Right renal pelvis (tissue), 4 donors: ENCODE data around the gene TMEM62. TPM values are rescaled to one million over a fixed set of nuclear protein-coding genes. Genes with fewer than 3 reads are reported as not detected.

Experiments
- DNase-seq, 4 donors: peaks; one replicate each; pipeline ENCODE4 v3.0.0-alpha.2; 2013; ENCODE audit warnings: low read depth in 4 of 4, low spot score in 3 of 4, missing footprints in 1 of 4
- polyA plus RNA-seq, 4 donors: library from polyadenylated mRNA; unstranded; fragments of 120-200 nt; gene quantifications; one replicate each; pipeline ENCODE4 v1.2.1, GENCODE V29; 2013; ENCODE audit not compliant: insufficient read length in 4 of 4

Gene TMEM62
- polyA plus RNA-seq = 10 to 100 TPM; 14.8 to 17.7 (median 15.3) TPM

DNA sequence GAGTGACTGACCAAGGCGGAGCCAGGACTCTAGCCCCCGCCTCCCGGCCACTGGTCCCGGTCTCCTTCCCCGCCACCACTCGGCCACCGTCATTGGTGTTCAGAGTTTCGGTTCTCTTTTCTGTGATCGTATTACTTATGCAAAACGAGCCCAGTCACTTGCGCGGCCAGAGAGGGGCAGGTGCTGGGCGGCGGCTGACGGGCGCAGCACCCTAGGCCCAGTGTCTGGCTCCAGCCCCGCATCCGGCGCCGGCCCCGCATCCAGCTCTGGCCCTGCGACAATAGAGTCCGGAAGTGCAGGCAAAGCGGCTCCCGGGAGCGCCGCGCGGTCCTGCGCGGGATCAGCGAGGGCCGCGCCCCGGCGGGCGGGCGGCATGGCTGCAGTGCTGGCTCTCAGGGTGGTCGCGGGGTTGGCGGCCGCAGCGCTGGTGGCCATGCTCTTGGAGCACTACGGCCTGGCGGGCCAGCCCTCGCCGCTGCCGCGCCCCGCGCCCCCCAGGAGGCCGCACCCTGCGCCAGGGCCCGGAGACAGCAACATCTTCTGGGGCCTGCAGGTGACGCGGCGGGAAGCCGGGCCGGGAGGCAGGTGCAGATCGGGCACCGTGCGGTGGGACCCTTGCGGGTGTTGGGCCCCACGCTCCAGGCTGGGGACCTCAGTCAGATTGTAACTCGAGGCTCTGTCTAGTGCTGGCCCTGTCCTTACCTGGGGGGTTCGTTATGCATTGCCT, at the start of gene TMEM62:
Gene TMEM62 (plus strand): TSS at position 157 of the 727 bp plus-strand sequence. CDS start 217 bp downstream, at position 374.
- DNase-seq = peak in 2 of 4 donors; percentile 40 to 53

GRCh38 chr15:43085921-43086320, 47.5 kb upstream of the TMEM62 start:
- no peak for DNase-seq

- no peak for DNase-seq
Observed at GRCh38 chr15:43086551-43086950, 46.8 kb upstream of the TMEM62 start.

GRCh38 chr15:43091859-43092258, 41.5 kb upstream of the TMEM62 start:
- no peak for DNase-seq

- no peak for DNase-seq
Observed at GRCh38 chr15:43093026-43093425, 40.4 kb upstream of the TMEM62 start.

- no peak for DNase-seq
Observed at GRCh38 chr15:43094416-43095030, 38.9 kb upstream of the TMEM62 start.

- DNase-seq = no peak
Observed at GRCh38 chr15:43095243-43095642, 38.1 kb upstream of the TMEM62 start.

GRCh38 chr15:43095708-43096347, 37.6 kb upstream of the TMEM62 start:
- no peak for DNase-seq

GRCh38 chr15:43096411-43096810, 37.0 kb upstream of the TMEM62 start:
- DNase-seq = no peak

GRCh38 chr15:43099105-43099845, 34.1 kb upstream of the TMEM62 start:
- no peak for DNase-seq

- no peak for DNase-seq
Observed at GRCh38 chr15:43100971-43101370, 32.4 kb upstream of the TMEM62 start.

DNA sequence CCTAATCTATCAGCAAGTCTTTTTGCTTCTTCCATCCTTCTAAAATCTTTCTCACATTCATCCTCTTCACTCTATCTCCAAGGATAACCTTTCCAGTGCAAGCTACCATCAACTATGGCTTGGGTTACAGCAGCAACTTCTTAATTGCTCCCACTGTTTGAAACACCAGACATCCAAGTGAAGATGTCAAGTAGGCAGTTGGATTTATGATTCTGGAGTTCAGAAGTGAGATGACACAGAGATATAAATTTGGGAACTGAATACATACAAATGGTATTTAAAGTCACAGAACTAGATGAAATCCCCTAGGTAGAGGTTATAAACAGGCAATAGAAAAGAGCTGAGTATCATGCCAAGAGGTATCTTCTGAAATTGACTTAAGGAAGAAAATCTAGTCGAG, 31.2 kb upstream of the TMEM62 start:
- no peak for DNase-seq

DNA sequence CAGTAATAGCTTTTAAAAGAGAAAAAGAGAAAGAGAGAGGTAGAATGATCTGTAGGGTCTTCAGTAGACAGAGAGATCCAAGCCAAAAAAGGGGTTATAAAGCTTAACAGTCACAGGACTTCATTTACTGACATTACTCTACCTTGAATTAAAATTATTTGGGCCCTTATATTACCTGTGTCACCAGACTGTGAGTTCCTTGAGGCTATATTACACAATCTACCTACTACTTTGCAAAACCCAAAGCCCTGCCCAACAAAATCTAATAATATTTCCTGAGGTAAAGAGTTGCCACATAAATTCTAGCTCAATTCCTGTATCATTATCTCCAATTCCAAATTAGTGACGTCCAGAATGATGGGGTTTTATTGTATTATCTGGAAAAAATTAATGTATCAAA, 29.5 kb upstream of the TMEM62 start:
- no peak for DNase-seq

- no peak for DNase-seq
Observed at GRCh38 chr15:43104426-43104825, 29.0 kb upstream of the TMEM62 start.

GRCh38 chr15:43105077-43105736, 28.2 kb upstream of the TMEM62 start:
- no peak for DNase-seq

- peak; percentile 83 to 93 (median 90) for DNase-seq
Observed at GRCh38 chr15:43105778-43106485, 27.5 kb upstream of the TMEM62 start, which contains the start of gene UBR1. UBR1 (minus strand) TSS chr15:43106038; CDS start chr15:43106022, 16 bp downstream.

- DNase-seq = no peak
Observed at GRCh38 chr15:43106486-43106829, 26.9 kb upstream of the TMEM62 start.

DNA sequence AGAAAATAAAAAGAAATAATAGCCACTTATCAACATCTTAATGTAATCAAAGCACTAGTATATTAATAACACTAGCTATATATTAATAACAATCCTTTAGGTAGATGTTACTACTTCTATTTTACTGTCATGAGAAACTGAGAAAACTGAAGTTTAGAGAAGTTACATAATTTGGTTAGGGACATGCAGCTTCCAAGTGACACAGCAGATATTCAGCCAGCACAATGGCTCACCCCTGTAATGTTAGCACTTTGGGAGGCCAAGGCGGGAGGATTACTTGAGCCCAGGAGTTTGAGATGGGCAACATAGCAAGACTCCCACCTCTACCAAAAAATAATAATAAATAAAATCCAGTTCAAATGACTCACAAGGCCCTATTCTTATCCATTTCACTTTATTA, 25.6 kb upstream of the TMEM62 start:
- DNase-seq = no peak

- no peak for DNase-seq
Observed at GRCh38 chr15:43111354-43111753, 22.0 kb upstream of the TMEM62 start.

DNA sequence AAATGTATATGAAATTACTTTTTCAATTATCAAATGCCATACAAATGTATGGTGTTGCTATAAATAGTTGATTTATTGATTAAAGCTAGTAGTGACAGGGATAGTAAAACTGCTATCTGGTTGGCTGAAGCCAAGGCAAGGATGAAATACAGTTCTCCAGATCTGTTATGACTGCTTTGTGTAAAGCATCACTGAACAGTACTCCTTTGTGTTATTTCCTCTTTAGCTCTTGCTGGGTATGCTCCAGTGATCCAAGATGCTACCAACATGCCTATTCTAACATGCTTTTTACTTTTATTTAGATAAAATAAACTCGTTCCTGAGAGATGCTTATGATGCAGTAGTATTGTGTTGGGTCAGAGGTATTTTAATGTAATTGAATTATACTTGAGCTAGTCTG, 15.1 kb upstream of the TMEM62 start:
- no peak for DNase-seq
